HUDEP-2 (cell line): Measurements from ENCODE around the gene ATP1A1.

Experiments used
- DNase-seq, 76 experiments: peaks; one replicate each; lab custom pipeline; 2025; ENCODE audit not compliant: unreplicated experiment in 76 of 76; lab: John Stamatoyannopoulos, UW

ATP1A1 gene

DNA sequence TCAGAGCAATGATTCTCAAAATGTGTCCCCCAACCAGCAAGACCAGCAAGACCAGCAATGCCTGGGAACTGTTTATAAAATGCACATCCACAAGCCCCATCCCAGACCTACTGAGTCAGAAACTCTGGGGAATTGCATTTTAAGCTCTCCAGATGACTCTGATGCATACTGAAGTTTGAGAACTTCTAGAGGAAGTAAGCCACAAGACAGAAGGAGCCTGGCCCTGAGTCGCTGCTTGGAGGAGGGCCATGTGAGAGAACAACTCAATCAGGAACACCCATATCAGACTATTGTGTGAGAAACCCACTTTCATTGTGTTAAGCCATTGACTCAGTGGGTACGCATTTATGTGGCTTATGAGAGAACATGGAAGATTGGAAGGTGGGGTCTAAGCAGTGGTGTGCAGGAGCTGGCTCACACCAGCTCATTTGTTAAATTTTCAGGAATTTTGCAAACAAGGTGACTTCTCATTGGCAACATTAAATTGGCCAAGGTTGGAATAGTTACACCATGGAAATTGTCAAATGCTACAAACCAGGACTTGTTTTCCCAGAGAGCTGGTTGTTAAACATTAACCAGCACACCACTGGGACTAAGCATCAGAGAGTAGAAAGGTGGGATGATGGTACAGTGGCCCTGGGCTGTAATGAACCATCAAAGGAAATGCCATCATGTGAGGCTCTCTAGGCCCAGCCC is 38.9 kb downstream of the ATP1A1 start:
- no peak for DNase-seq

DNA sequence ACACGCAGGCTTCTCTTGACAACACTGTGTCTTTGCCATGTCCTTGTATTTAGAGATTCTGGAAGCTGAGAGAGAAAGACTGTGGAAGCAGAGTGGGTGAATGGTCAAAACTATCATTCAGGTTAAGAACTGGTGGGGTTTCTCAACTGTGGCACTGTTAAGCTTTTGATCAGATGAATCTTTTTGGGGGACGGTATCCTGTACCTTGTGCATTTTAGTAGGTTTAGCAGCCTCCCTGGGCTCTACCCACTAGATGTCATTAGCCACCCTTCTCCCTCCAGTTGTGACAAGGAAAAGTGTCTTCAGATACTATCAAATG is 39.4 kb downstream of the ATP1A1 start:
- DNase-seq: no peak

DNA sequence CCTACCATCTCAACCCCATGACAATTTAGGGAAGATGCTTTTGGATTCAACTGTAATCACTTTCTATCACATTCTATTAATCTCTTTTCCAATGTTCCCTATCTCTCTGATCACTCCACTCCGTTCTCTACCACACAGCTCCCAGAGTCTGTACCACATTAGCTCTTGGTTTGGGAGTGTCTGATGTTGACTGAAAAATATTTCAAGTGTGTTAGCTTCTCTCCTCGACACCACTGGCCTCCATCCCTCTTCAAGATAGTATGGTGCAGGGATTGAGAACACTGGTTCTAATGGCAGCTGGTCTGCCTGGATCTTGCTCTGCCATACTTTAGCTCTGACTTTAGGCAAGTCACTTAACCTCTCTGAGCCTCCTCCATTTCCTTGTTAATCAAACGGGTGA is 39.9 kb downstream of the ATP1A1 start:
- DNase-seq: no peak

DNA sequence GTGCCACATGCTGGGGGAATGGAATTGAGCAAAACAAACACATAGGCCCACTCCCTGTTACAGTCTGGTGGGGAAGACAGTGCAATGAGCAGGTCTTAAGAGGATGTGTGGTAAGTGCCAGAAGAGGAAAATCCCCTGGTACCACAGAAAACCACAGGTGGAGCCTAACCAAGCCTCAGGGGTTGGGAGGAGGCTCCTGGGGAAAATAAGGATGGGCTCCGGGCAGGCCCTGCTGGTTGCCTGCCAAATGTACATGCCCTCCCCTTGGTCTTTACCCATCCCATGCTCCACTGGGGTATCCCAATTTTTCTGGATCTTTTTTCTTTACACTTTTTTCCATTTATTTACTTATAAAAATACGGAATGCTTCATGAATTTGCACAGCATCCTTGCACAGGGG is 40.4 kb downstream of the ATP1A1 start:
- peak in 1 of 76 experiments; percentile 16 for DNase-seq

DNA sequence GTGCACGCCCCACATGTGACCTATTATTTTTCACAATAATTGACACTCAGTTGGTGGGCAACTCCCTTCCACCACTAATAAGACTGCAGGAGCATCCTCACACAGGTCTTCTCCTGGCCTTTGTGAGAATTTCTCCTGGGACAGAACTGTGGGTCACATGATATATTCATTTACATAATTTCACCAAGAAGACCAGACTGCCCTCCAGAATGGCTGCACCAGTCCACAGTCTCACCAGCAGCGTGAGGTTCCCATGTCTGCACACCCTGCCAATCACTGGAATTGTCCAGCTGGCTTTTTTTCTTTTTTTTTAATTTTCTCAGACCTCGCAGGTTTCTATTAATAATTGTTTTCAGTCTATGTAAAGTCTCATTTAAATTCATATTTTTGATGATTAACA is 41.3 kb downstream of the ATP1A1 start:
- DNase-seq: no peak

DNA sequence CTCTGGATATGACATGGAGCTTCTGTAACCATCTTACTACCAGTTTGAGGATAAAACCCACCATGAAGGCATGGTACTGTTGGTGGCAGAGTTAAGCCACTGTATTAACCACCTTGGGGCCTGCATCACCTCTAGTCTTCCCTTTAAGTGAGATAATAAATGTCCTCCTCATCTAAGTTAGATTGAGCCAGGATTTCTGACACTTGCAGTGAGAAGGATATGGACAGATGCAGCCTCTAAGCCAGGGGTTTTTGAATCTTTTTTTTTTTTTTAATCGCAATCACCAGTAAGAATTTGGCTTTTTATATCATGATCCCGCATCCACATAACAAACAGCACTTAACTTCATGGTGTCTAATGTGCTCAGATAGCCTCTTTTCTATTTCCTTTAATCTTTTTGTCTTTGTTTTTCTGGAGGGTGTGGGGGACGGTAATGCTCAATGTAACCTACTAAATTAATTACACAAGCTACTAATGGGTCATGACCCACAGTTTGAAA is 42.2 kb downstream of the ATP1A1 start:
- DNase-seq: peak in 1 of 76 experiments; percentile 35

DNA sequence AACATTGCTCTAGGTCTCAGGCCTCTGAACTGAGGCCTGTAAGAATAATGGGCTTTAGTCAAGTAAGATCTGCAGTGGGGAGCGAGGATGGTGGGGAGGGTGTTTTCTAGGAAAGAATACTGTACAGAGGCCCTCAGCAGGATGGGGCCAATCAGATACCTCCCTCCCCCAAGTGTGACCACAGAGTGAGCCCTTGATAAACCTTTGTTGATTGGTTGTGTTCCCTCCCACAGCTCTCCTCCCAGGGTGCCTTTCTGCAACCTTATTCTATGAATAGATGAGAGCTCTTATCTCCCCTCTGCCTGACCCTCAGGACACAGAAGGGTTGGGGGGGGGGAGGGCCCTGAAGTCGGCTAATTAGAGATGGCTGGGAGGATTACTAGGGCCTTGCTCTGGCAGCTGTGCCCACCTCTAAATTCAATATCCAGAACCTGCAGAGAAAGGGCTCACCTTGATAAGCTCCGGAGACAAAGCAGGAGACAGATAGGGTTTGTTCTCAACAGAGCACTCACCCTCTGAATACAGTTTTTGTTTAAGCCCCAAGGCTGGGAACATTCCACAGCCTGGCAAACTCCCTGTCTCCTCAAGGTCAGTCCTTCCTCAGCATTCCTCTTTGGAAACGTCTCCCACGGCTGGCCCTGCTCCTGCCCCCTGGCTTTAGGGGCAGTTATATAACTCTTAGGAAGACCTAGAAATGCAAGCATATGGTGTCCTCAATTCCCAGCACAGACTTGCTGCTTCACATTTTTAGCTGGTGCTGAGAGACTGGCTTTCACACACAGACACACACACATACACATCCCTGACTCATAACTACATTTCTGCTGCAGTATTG is 42.9 kb downstream of the ATP1A1 start:
- DNase-seq: peak in 74 of 76 experiments; percentile 55 to 98 (median 90)

DNA sequence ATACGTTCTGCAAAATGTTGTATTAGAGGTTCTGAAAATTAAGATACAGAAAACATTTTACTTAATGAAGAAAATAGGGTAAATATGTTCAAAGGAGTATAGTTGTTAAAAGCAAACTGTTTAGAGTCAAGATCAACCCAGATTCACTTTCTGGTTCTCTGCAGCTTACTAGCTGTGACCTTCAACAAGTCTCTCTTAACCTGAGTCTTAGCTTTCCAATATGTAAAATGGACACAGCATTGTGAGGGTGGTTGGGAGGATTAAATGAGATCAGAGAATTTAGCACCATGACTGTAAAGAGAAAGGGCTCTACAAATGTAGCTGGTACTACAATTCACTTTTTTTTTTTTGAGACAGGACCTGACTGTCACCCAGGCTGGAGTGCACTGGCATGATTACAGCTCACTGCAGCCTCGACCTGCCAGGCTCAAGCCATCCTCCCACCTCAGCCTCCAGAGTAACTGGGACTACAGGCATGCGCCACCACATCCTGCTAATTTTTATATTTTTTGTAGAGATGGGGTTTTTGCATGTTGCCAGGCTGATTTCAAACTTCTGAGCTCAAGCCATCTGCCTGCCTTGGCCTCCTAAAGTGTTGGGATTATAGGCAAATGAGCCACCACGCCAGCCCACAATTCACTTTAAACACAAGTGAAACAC is 43.9 kb downstream of the ATP1A1 start:
- DNase-seq: no peak

DNA sequence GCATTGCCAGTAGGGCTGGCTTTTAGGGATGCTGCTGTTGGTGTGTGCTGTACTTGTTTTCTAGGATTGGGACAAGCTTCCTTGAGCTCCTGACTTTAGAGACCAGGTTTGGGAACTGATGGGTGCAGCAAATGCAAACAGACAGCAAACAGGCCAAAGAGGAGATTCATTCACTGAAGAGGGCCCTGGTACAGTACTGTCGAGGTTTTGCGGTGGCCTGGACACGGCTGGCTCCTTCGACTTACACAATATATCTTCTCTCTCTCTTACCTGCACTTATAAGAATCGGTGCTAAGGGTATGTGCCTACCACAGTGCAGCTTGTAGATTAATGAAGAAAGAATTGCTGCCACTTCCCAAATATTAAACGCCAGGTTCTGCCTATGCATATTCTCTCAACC is 44.6 kb downstream of the ATP1A1 start:
- peak in 2 of 76 experiments; percentile 18 to 52 for DNase-seq

DNA sequence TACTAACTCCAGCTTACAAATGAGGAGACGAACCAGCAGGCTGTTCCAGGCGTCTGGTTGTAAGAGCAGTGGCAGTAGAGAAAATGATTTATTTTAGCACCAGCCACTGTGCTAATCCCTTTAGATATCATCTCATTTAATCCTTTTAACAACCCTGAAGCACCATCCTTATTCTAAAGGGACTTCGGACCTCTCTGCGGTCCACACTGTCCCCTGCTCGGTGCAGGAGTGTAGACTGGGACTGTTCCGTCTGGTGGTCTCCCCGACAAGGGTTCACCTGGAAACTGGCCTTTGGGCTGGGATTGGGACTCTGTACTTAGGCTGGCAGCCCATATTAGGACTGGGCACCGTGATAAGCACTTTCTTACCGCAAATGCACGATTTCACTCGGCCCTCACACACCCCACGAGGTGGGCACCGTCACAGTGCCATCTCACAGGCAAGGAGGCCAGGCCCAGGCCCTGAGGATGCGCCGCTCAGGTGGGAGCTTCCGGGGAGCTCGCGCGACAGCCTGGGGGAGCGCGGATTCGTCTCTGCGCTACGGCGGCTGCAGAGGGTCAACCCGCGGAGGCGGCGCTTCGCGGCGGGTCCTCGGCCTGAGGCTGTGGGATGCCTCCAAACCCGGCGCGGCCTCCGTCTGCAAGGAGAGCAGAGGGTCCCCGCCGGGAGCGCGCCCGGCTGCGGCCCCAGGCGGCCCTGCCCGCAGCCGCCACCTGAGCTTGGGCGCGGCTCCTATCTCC is 45.2 kb downstream of the ATP1A1 start:
- DNase-seq: peak in 68 of 76 experiments; percentile 18 to 78 (median 56)

DNA sequence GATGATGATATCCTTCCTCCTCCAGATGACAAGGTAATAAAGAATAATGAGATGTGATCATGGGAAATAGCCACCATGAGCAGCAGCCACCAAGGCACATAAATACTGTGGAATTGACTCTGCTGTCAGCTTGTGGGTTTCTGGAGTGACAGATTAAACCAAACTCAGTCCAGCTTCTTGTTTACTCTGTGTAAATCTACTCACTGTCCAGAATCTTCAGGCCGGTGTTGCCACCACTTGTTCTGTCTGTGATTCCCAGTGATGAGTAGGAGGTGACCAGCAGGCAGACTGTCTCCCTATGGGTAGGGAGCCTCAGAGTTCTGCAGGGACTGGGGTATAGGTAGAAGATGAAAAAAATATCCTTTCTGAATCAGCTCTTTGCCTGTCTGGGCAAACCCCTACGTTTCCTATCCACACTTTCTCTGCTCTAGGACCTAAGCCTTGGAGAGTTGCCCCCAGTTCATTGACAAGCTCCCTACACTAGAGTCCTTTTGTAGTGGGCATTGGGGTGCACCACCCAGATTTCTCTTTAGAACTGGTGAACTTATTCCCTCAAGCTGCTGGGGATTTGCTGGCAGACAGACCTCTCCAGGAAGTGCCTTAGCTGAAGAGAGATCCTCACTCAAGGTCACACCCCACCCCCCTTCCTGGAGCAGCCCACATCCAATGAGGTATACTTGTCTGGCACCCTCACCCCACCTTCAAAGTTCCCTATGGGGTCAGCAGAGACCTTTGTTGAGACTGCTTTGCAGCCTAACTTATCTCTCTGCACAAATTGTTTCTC is 47.6 kb downstream of the ATP1A1 start:
- DNase-seq: no peak

DNA sequence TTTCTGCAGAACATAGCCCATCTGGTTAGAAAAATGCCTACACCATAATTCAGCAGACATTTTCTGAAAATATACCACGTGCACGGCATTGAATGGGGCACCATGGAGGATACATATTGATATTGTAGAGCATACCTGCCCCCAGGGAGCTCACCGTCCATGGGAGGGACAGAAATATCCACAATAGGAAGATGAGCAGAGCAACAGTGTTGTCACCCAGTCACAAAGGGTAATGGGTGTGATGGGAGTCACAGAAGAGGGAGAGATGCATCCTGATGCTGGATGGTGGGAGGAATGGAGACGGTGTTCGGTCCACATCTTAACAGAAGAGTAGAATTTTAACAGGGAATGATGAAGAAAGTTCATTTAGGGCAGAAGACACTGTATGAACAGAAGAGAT is 51.4 kb downstream of the ATP1A1 start:
- no peak for DNase-seq

DNA sequence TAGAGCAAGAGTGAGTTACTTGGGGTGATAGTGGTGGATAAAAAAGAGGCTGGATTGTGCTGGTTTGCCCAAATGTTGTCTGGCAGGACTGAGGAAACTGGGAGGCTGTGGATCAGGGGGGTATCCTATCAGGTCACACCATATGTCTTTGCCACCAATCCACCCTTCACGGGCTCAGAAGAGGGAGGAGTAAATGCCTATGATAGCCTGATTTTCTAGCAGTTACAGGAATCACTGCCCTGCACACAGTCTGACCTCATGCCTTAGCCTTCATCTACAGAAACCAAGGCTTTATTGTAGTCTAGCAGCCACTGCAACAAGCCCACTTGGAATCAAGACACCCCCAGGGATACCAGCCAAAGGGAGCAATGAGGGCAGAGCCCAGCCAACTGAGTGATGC is 51.8 kb downstream of the ATP1A1 start:
- DNase-seq: peak in 2 of 76 experiments; percentile 18 to 21

DNA sequence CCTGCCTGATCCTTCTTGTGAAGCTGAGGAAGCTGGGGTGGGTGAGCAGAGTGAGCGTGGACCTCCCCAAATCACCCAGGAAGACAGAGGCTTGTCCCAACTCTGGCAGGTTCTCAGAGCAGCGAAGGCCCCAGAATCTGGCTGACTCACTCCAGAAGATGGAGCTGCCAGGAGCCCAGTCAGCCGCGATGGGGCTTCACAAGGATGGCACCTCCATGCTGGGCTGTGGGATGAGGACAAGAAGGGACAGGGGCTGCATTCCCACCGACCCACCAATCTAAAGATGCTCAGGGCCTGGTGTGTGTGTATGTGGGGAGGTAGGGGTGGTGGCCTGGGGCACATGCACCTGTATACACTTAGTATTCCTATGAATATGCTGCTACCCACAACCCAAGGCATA is 52.9 kb downstream of the ATP1A1 start:
- no peak for DNase-seq

DNA sequence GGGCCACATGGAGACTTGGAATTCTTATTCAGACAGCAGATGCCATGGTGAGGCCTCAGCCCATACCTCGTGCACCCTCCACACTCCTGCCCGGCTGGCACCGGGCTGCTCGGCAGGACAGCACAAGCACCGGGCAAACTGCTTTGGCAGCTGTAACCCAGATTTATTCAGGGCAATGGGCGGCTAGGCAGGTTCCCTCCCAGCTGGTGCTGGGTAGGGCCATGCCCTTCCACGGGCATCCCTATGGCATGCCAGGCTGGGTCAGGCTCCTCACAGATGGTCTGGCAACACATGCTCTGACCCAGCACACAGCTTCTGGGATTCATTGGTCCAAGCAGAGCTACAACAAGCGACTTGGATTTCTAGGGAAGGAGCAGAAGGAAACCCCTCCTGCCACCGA is 53.4 kb downstream of the ATP1A1 start:
- no peak for DNase-seq

DNA sequence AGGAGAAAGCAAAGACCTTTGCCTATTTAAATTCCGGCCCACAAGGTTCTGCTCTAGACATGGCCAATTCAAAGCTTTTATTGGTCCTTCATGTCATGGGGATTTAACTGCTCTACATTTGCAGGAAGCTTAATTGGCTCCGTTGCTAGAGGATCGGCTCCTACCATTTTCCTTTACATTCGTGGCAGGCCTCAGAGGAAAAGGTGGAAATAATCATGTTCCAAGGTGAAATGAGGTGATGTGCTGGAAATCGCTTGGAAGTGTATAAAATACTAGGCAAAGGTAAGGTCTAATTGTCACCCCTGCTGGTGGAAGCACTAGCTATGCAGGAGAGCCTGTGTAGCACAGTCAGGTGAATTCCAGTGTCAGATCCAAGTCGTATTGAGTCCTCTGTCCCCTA is 55.5 kb downstream of the ATP1A1 start:
- no peak for DNase-seq

DNA sequence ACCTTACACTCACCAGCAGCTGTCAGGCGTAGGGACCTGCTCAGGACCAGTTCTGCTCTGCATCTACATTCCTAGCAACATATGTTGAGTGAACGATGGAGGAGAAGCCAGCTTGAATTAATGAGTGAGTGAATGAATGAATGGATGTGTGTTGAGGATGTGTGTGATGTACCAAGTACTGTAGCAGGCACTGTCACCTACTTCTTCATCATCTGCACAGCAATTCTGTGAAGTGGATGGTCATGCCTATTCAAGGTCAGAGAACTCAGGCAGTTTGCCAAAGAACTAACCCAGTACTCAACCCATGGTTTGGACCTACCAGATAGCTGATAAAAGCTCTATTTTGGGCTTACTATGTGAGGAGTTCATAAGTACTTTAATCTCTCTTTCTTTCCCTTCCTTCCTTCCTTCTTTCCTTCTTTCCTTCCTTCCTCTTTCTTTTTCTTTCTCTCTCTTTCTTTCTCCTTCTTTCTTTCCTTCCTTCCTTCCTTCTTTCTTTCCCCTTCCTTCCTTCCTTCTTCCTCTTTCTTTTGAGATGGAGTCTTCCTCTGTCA is 56.9 kb downstream of the ATP1A1 start:
- DNase-seq: peak in 38 of 76 experiments; percentile 18 to 72 (median 46)

DNA sequence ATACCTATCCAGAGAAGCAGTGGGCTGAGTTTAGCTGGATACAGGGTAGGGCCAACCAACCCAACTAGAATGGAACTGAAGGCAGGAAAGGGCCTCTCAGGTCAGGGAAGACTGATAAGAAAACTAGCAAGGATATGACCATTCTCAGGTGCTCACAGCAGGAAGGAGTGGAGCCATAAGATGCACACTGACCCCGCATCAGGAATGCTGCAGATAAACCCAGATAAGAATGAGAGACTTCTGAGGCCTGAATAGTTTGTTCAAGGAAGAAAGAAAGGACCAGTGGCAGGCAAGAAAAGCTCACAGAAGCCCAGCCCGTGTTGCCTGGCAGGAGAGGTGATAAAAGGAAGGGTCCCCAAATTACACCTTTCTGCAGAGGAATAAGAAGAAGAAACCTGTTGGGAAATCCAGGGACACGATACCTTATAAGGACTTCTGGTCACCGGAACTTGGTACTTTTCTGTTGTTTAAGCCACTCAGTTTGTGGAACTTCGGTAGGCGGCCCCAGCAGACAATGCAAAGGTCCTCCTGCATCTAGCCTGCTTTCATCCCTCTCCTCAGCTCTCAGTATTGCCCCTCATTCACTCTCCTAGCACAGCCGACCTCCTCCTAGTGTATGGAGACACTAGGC is 58.9 kb downstream of the ATP1A1 start:
- no peak for DNase-seq

DNA sequence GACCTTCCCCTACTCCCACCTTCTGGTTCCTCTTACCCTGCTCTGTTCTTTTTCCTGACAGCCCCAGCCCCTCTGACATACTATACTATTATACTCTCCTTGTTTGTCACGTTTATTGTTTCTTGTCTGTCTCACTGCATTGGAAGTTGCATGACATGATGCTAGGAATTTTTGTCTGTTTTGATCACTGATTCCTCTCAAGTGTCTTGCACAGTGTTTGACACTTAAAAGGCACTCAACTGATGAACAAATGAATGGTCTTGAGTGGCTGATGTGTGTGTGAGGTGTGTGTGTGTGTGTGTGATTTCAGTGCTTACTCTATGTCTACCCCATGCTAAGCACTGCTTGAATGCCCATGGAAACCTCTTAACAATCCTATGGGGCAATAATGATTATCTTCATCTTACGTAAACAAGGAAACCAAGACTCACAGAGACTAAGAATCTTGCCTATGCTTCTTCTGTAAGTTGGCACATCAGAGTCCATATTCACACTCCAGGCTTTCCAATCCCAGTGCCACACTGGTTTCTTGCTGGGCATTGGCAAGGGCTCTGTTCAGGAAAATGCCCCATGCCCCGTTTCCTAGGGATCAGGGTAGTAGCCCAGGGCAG is 59.7 kb downstream of the ATP1A1 start:
- DNase-seq: no peak
